Fibroblast of lung (primary cell): ENCODE data around the gene BIVM. TPM values are rescaled to one million over a fixed set of nuclear protein-coding genes. Genes with fewer than 3 reads are reported as not detected.

Experiments used
- DNase-seq, 2 donors: peaks; one replicate each; pipeline versions ENCODE4 v3.0.0 to v3.0.0-alpha.2; 2010; ENCODE audit warnings: low read depth in 2 of 2
- H2AFZ ChIP-seq: 2 replicates; pipeline ENCODE4 v1.5.1; 2012; ENCODE audit warnings: low read length, control low read depth, inconsistent platforms
- H3K27ac ChIP-seq: 2 replicates; pipeline ENCODE4 v1.5.1; 2011; ENCODE audit warnings: low read length, control low read depth; ENCODE audit not compliant: insufficient read depth
- H3K27me3 ChIP-seq: 2 replicates; pipeline ENCODE4 v1.5.1; 2011; ENCODE audit warnings: mild to moderate bottlenecking, low read length; ENCODE audit not compliant: control insufficient read depth, insufficient read depth
- H3K36me3 ChIP-seq: 2 replicates; pipeline ENCODE4 v1.5.1; 2011; ENCODE audit warnings: low read length; ENCODE audit not compliant: control insufficient read depth, insufficient read depth
- H3K4me1 ChIP-seq: 2 replicates; pipeline ENCODE4 v1.5.1; 2011; ENCODE audit warnings: low read length; ENCODE audit not compliant: control insufficient read depth, insufficient read depth; ENCODE audit errors: extremely low read depth
- H3K4me2 ChIP-seq: 2 replicates; pipeline ENCODE4 v1.5.1; 2011; ENCODE audit warnings: low read length, control low read depth; ENCODE audit not compliant: insufficient read depth; ENCODE audit errors: extremely low read depth
- H3K4me3 ChIP-seq, 4 experiments: fragments of 200-600 bp in 1 of 4; sonication (generic) in 1 of 4; replicated peaks in 1 of 4; 2 replicates each; pipeline ENCODE4 v1.5.1; 2011 to 2016; ENCODE audit warnings: low read length in 4 of 4, low read depth in 3 of 4, mild to moderate bottlenecking in 3 of 4, control low read depth in 2 of 4, inconsistent platforms in 1 of 4, mixed read lengths in 1 of 4; ENCODE audit not compliant: insufficient read depth in 1 of 4; ENCODE audit errors: control extremely low read depth in 1 of 4
- H3K79me2 ChIP-seq: 2 replicates; pipeline ENCODE4 v1.5.1; 2012; ENCODE audit warnings: mild to moderate bottlenecking, low read length, inconsistent platforms; ENCODE audit not compliant: control insufficient read depth, insufficient read depth
- H3K9ac ChIP-seq: 2 replicates; pipeline ENCODE4 v1.5.1; 2011; ENCODE audit warnings: mild to moderate bottlenecking, low read length, control low read depth; ENCODE audit not compliant: insufficient read depth
- H3K9me3 ChIP-seq: 2 replicates; pipeline ENCODE4 v1.5.1; 2012; ENCODE audit warnings: low read depth, low read length; ENCODE audit not compliant: control insufficient read depth, insufficient read depth
- H4K20me1 ChIP-seq: 2 replicates; pipeline ENCODE4 v1.5.1; 2011; ENCODE audit warnings: low read length; ENCODE audit not compliant: control insufficient read depth, insufficient read depth; ENCODE audit errors: extremely low read depth
- EZH2 ChIP-seq: IDR thresholded peaks from 2 replicates; pipeline ENCODE4 v1.5.1; 2012; ENCODE audit warnings: low read length, control low read depth, mild to moderate bottlenecking; ENCODE audit errors: missing control alignments
- polyA plus RNA-seq, 2 donors: library from polyadenylated mRNA; depleted of rRNA in 1 of 2; stranded (reverse) in 1 of 2; unstranded in 1 of 2; fragments of >200 nt; gene quantifications; 2 replicates each; pipeline ENCODE4 v1.2.1, GENCODE V29; 2011 to 2012; ENCODE audit warnings: missing spikeins in 1 of 2
- total RNA-seq: library from RNA; depleted of rRNA; stranded (reverse); fragments of >200 nt; gene quantifications from 2 replicates; pipeline ENCODE4 v1.2.1, GENCODE V29; 2014
- TF ChIP-seq, protein P1 (sequence below), 2 donors: IDR thresholded peaks in 1 of 2; conservative IDR thresholded peaks in 1 of 2; 1 replicate in 1 of 2; 2 replicates in 1 of 2; pipeline ENCODE4 v1.5.1; 2011 to 2012; ENCODE audit warnings: low read length in 2 of 2, control low read depth in 1 of 2, inconsistent platforms in 1 of 2, low read depth in 1 of 2, mild to moderate bottlenecking in 1 of 2

The BIVM gene
- total and polyA plus RNA-seq, 2 donors (not counting 1 experiment from before 2014, with no cell fraction given), result 22.3 to 22.4 TPM

DNA sequence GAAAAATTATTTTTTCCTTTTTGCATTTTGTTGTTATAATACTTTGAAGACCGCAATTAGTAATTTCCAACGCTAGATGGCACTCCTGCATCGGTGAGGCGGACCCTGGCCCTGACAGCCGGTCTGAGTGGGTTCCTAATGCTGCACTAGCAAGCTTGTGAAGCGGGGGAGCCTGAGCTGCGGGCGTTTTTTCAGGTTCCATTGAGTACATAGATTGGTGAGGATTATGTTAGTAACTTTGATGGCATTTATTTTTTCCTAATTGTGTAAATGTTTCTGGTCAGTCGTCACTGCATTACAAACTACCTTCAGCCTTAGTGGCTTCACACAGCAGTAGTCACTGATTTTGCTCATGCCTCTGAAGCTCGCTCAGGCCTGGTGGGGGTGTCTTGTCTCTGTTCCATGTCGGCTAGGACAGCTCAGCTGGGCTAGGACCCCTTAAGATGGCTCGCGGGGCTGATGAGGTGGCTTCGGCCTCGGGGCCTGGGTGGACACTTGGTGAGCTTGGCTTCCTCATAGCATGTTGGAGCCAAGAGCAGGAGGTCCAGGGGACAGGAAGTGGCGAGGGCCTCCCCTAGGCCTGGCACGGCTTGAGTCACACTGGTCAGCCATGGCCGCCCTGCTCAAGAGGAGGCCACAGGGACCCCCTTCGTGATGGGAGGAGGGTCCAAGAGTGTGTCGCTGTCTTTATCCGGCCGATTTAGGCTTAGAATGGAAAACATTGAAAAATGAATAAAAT lies 71.9 kb downstream of the BIVM start:
- no peak overlapping the region for H3K4me3 ChIP-seq
- no peak overlapping the region for H3K4me2 ChIP-seq
- H3K27ac ChIP-seq, result peak overlapping the region; percentile 12
- H3K27me3 ChIP-seq, result no peaks in the 10 kb centered on the region
- H3K79me2 ChIP-seq, result peaks cover 4% of the 10 kb centered on the region
- TF ChIP-seq EZH2, result no peak
- TF ChIP-seq, protein P1, sequence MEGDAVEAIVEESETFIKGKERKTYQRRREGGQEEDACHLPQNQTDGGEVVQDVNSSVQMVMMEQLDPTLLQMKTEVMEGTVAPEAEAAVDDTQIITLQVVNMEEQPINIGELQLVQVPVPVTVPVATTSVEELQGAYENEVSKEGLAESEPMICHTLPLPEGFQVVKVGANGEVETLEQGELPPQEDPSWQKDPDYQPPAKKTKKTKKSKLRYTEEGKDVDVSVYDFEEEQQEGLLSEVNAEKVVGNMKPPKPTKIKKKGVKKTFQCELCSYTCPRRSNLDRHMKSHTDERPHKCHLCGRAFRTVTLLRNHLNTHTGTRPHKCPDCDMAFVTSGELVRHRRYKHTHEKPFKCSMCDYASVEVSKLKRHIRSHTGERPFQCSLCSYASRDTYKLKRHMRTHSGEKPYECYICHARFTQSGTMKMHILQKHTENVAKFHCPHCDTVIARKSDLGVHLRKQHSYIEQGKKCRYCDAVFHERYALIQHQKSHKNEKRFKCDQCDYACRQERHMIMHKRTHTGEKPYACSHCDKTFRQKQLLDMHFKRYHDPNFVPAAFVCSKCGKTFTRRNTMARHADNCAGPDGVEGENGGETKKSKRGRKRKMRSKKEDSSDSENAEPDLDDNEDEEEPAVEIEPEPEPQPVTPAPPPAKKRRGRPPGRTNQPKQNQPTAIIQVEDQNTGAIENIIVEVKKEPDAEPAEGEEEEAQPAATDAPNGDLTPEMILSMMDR (conservative IDR thresholded peaks at IDR 0.05 in 1 of 2, IDR thresholded peaks at IDR 0.05 in 1 of 2; ENCODE audit: low read depth in 1 of 2, low read length in 2 of 2), result peak; percentile 73 to 83
- no peak overlapping the region for H2AFZ ChIP-seq
- no peak overlapping the region for H3K9ac ChIP-seq
- no peaks in the 10 kb centered on the region for H3K4me1 ChIP-seq
- no peaks in the 10 kb centered on the region for H3K9me3 ChIP-seq
- peaks cover 14% of the 10 kb centered on the region for H3K36me3 ChIP-seq
- H4K20me1 ChIP-seq, result no peaks in the 10 kb centered on the region
- peak; percentile 65 to 74 for DNase-seq

DNA sequence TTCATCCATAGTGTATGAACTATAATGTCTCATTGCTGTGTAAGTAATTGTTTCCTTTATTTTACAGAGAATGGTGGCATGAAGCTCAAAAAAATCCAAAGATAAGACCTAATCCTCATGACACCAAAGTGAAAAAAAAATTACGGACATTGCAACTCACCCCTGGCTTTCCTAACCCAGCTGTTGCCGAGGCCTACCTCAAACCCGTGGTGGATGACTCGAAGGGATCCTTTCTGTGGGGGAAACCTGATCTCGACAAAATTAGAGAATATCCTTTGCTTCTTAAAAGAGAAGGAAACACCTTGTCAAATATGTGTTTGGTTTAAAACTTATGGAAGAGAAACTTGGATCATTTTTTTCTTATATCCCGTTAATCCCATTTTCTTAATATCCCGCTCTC lies 73.2 kb downstream of the BIVM start:
- H3K79me2 ChIP-seq, result peaks cover 4% of the 10 kb centered on the region
- H3K4me1 ChIP-seq, result no peaks in the 10 kb centered on the region
- H3K36me3 ChIP-seq, result peaks cover 12% of the 10 kb centered on the region
- DNase-seq, result no peak
- H2AFZ ChIP-seq, result no peak overlapping the region
- no peak overlapping the region for H3K9ac ChIP-seq
- no peak overlapping the region for H3K4me3 ChIP-seq
- no peaks in the 10 kb centered on the region for H4K20me1 ChIP-seq
- H3K27ac ChIP-seq, result no peak overlapping the region
- H3K4me2 ChIP-seq, result no peak overlapping the region
- H3K27me3 ChIP-seq, result no peaks in the 10 kb centered on the region
- no peaks in the 10 kb centered on the region for H3K9me3 ChIP-seq
- TF ChIP-seq, protein P1 (conservative IDR thresholded peaks at IDR 0.05 in 1 of 2, IDR thresholded peaks at IDR 0.05 in 1 of 2; ENCODE audit: low read depth in 1 of 2, low read length in 2 of 2), result no peak
- TF ChIP-seq EZH2, result no peak

DNA sequence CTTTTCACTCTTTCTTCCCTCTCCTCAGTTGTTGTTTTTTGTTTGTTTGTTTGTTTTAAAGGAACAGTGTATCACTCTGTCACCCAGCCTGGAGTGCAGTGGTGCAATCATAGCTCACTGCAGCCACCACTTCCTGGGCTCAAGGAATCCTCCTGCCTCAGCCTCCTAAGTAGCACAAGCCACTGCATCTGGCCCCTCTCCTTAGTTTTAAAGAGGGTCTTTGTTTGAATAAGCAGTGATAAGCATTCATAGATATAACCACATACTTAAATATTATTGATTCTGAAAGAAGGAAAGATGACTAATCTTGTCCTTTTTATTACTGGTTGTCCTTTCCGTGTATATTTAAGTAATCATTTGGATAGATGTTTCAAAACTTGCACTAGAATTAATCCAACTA lies 73.6 kb downstream of the BIVM start:
- Histone ChIP-seq H3K27ac (no peak overlapping the region), H2AFZ (no peak overlapping the region), H3K27me3 (no peaks in the 10 kb centered on the region), H3K4me3 (no peak overlapping the region), H4K20me1 (no peaks in the 10 kb centered on the region), H3K4me1 (no peaks in the 10 kb centered on the region), H3K4me2 (no peak overlapping the region), H3K9me3 (no peaks in the 10 kb centered on the region), H3K79me2 (peaks cover 4% of the 10 kb centered on the region), H3K9ac (no peak overlapping the region), H3K36me3 (peaks cover 9% of the 10 kb centered on the region)
- no peak for TF ChIP-seq EZH2
- TF ChIP-seq, protein P1 (conservative IDR thresholded peaks at IDR 0.05 in 1 of 2, IDR thresholded peaks at IDR 0.05 in 1 of 2; ENCODE audit: low read depth in 1 of 2, low read length in 2 of 2), result no peak
- DNase-seq, result no peak
